Measurements from ENCODE around the gene COPS6.
"Not testable (repeated sequence)": the region's sequence is repeated elsewhere in the genome, so short reads cannot be mapped to it uniquely, and the experiment has no call there.

The COPS6 gene

GRCh38 chr7:100127866-100128636 is 39.3 kb downstream of the COPS6 start:
- no peak for DNase-seq

DNA sequence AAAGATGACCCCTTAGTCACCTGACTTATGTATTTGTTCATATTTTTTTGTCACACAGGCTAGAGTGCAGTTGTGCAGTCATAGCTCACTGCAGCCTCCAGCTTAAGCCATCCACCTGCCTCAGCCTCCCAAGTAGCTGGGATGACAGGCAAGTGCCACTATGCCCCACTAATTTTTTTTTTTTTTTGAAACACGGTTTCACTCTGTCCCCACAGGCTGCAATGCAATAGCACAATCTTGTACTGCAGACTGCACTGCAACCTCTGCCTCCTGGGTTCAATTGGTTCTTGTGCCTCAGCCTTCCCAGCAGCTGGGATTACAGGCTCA is 39.8 kb downstream of the COPS6 start:
- no peak for DNase-seq

DNA sequence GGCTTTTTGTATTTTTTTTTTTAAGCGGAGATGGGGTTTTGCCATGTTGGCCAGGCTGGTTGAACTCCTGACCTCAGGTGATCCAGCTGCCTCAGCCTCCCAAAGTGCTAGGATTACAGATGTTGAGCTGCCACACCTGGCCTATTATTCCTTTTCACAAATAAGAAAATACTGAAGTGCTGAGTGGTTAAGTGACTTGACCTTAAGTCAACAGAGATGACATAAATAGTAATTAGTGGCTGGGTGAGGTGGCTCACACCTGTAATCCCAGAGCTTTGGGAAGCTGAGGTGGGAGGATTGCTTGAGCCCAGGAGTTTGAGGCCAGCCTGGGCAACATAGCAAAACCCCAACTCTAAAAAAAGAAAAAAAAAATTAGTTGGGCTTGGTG is 41.4 kb downstream of the COPS6 start:
- not testable (repeated sequence) for DNase-seq

GRCh38 chr7:100130608-100131453 is 42.1 kb downstream of the COPS6 start:
- DNase-seq: no peak

DNA sequence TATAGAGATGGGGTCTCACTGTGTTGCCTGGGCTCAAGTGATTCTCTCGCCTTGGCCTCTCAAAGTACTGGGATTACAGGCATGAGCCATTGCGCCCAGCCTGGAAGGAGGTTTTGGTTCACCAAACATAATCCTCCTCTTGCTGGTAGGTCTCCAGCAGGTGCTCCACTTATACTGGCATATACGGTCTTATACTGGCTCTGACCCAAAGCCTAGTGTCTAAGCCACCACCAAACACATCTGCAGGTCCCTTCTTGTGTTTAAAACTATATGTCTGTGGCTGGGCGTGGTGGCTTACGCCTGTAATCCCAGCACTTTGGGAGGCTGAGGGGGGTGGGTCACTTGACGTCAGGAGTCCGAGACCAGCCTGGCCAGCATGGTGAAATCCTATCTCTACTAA is 43.4 kb downstream of the COPS6 start:
- no peak for DNase-seq

DNA sequence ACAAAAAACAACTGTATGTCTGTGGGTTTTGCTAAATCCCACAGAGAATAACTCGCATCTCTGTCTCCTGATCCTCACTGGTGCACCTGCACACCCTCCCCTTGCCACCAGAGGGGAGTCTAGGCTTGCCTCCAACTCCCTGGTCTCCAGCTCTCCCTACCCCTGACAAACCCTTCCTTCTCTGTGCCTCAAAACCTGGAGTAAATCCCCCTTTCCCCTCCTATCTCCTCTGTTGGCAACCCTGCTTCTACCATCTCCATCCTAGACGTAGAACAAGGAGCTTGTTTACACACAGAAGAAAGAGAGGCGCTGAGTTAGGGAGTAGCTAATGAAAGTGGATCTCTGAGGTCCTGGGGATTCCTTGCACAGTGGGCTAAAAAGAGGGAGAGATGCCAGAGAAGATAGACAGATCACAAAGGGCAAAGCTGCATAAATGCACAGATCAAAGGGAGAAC is 44.0 kb downstream of the COPS6 start:
- DNase-seq: peak; percentile 44

- no peak for DNase-seq
Measured at GRCh38 chr7:100137851-100138760, 49.3 kb downstream of the COPS6 start.

DNA sequence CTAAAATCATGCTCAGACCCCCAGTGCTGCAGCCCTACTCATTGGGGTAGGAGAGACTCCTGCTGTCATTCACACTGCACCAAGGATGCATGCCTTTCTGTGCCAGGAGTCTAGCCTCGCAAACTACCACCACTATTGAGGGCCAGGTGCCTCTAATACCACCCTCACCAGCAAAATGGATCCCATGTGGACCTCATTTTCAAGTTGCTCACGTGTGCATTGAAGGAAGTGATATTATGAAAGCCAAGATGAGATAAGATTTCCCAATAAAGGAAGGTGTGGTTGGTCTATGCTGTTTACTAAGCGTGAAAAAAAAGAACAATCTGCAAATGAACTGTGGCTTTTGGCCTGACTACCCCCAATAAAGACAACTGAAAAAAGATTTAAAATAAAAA is 52.8 kb downstream of the COPS6 start:
- no peak for DNase-seq
